Breast epithelium (tissue), 3 donors: Measurements from ENCODE around the gene ATRNL1.

Source experiments
- POLR2A ChIP-seq: fragments of 450-650 bp; IDR thresholded peaks from one replicate; pipeline ENCODE4 v1.6.1; 2016; ENCODE audit warnings: antibody characterized with exemption, mild to moderate bottlenecking, moderate library complexity
- TF ChIP-seq, protein P1 (sequence below), 3 donors: fragments of 450-650 bp; IDR thresholded peaks; one replicate each; pipeline ENCODE4 v1.5.1; 2016 to 2017; ENCODE audit warnings: antibody characterized with exemption in 3 of 3, mild to moderate bottlenecking in 3 of 3, moderate library complexity in 3 of 3

- TF ChIP-seq, protein P1, sequence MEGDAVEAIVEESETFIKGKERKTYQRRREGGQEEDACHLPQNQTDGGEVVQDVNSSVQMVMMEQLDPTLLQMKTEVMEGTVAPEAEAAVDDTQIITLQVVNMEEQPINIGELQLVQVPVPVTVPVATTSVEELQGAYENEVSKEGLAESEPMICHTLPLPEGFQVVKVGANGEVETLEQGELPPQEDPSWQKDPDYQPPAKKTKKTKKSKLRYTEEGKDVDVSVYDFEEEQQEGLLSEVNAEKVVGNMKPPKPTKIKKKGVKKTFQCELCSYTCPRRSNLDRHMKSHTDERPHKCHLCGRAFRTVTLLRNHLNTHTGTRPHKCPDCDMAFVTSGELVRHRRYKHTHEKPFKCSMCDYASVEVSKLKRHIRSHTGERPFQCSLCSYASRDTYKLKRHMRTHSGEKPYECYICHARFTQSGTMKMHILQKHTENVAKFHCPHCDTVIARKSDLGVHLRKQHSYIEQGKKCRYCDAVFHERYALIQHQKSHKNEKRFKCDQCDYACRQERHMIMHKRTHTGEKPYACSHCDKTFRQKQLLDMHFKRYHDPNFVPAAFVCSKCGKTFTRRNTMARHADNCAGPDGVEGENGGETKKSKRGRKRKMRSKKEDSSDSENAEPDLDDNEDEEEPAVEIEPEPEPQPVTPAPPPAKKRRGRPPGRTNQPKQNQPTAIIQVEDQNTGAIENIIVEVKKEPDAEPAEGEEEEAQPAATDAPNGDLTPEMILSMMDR (IDR thresholded peaks at IDR 0.05): no peak
- TF ChIP-seq POLR2A: no peak
These were observed 43.5 kb downstream of the ATRNL1 start for GRCh38 chr10:115136616-115137015.
